Keratinocyte (primary cell): ENCODE results near the gene CMTM8.

Source experiments
- CTCF ChIP-seq, 3 experiments: IDR thresholded peaks in 1 of 3; conservative IDR thresholded peaks in 1 of 3; optimal IDR thresholded peaks in 1 of 3; 2 replicates in 2 of 3; 3 replicates in 1 of 3; pipeline versions ENCODE3 to v1.5.1; 2011; ENCODE audit warnings: low read length in 3 of 3, mild to moderate bottlenecking in 3 of 3, moderate library complexity in 2 of 3, control low read depth in 1 of 3, inconsistent platforms in 1 of 3; ENCODE audit not compliant: insufficient read depth in 2 of 3; ENCODE audit errors: extremely low read depth in 1 of 3
- EZH2 ChIP-seq: IDR thresholded peaks from one replicate; pipeline ENCODE4 v1.6.1; 2012; ENCODE audit warnings: inconsistent platforms, mild to moderate bottlenecking, low read length, moderate library complexity

GRCh38 chr3:32401556-32402081 is 163.1 kb downstream of the CMTM8 start:
- no peak for TF ChIP-seq CTCF (optimal IDR thresholded peaks at IDR 0.05 in 1 of 3, IDR thresholded peaks at IDR 0.05 in 1 of 3, conservative IDR thresholded peaks at IDR 0.05 in 1 of 3; ENCODE audit: extremely low read depth in 1 of 3, insufficient read depth in 2 of 3, low read length in 3 of 3)
- no peak for TF ChIP-seq EZH2
